Activated T-cell treated with anti-CD3 and anti-CD28 coated beads, Interleukin-2, amount 50 U/mL, for 4 hours (primary cell): Measurements from ENCODE around the gene CYB561D1. TPM values are rescaled to one million over a fixed set of nuclear protein-coding genes. Genes with fewer than 3 reads are reported as not detected.
A peak's percentile ranks its signal among the peaks of the same experiment; 100 is the strongest.

Source experiments
- ATAC-seq, 2 donors: fragments of 200-7000 bp; cut with Tn5 transposase; one replicate each; pipeline ENCODE4 v1.10.0; 2021
- DNase-seq: peaks from one replicate; pipeline ENCODE4 v3.0.0-alpha.2; 2020
- H3K27me3 Mint-ChIP-seq: one replicate; pipeline ENCODE4 v1.8.0; 2021; ENCODE audit warnings: low read depth, mixed read lengths
- H3K36me3 Mint-ChIP-seq: one replicate; pipeline ENCODE4 v1.8.0; 2022; ENCODE audit warnings: mixed read lengths; ENCODE audit not compliant: insufficient read depth
- H3K4me1 Mint-ChIP-seq: one replicate; pipeline ENCODE4 v1.8.0; 2021; ENCODE audit warnings: low read depth, mixed read lengths
- H3K4me3 Mint-ChIP-seq: one replicate; pipeline ENCODE4 v1.8.0; 2021; ENCODE audit warnings: mild to moderate bottlenecking, moderate library complexity, mixed read lengths
- H3K9me3 Mint-ChIP-seq: one replicate; pipeline ENCODE4 v1.8.0; 2021; ENCODE audit warnings: mixed read lengths
- total RNA-seq, 3 donors: library from RNA; stranded (reverse); gene quantifications; one replicate each; pipeline ENCODE4 v1.2.1, GENCODE V29; 2021

CYB561D1 gene
- total RNA-seq, 3 donors from 2014 or later: 9.0 to 11.1 (median 10.6) TPM

- no peaks in the 10 kb centered on the region for H3K27me3 Mint-ChIP-seq
- no peaks in the 10 kb centered on the region for H3K9me3 Mint-ChIP-seq
- H3K4me3 Mint-ChIP-seq: no peak overlapping the region
- DNase-seq (no peak), ATAC-seq (no peak)
- H3K36me3 Mint-ChIP-seq: peaks cover 5% of the 10 kb centered on the region
- peaks cover 94% of the 10 kb centered on the region for H3K4me1 Mint-ChIP-seq
These were observed 7.1 kb downstream of the CYB561D1 start for GRCh38 chr1:109500941-109501381.

GRCh38 chr1:109501644-109502363 lies 7.9 kb downstream of the CYB561D1 start:
- H3K4me3 Mint-ChIP-seq: peak overlapping the region; percentile 64
- DNase-seq (no peak), ATAC-seq (peak; percentile 11 to 16)
- H3K9me3 Mint-ChIP-seq: no peaks in the 10 kb centered on the region
- H3K27me3 Mint-ChIP-seq: no peaks in the 10 kb centered on the region
- H3K36me3 Mint-ChIP-seq: no peaks in the 10 kb centered on the region
- peaks cover 92% of the 10 kb centered on the region for H3K4me1 Mint-ChIP-seq

DNA sequence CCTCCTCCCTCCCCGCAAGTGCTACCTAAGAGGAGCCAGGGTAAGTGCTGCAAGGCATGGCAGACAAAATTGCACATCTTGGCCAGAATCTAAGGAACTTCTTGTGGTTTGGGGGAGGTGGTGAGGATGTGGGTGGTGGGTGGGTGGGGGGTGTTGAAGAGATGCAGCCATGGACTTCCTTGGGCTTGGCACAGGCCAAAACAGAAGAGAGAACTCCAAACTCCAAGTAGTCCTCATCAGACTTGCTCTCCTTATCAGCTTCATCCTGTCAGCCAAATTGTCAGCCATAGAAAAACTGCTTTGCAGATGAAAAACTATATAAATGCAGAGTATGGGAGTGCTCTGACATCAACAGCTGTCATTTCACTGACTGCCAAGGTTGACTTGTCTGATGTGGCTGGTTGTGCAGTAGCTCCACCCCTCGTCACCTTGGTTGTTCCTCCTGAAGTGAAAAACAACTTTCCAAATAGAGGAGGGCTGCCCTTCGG lies 8.5 kb downstream of the CYB561D1 start:
- H3K4me1 Mint-ChIP-seq: peaks cover 94% of the 10 kb centered on the region
- H3K4me3 Mint-ChIP-seq: peak overlapping the region; percentile 64
- ATAC-seq (peak; percentile 57 to 64), DNase-seq (peak; percentile 30)
- no peaks in the 10 kb centered on the region for H3K36me3 Mint-ChIP-seq
- H3K27me3 Mint-ChIP-seq: no peaks in the 10 kb centered on the region
- H3K9me3 Mint-ChIP-seq: no peaks in the 10 kb centered on the region

DNA sequence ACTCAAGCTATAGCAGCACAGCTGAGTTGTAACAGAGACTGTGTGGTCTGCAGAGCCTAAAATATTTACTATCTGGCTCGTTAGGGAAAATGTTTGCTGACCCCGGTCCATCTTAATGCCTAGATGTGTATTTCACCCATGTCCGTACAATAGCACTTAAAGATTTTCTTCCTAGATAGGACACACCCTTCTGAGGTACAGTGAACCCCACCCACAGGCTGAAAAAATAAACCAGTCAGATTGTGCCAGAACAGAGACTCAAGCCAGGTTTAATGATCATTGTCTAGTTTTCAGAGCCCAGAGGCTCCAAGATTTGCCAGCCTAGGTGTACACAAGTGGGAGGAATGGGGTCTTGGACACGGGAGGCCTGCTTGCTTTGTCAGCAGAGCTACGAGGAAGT lies 10.0 kb downstream of the CYB561D1 start:
- Mint-ChIP-seq H3K36me3 (peaks cover 6% of the 10 kb centered on the region), H3K9me3 (no peaks in the 10 kb centered on the region), H3K27me3 (no peaks in the 10 kb centered on the region), H3K4me1 (peaks cover 93% of the 10 kb centered on the region), H3K4me3 (peak overlapping the region; percentile 53)
- ATAC-seq: no peak
- DNase-seq: no peak

- peaks cover 88% of the 10 kb centered on the region for H3K4me1 Mint-ChIP-seq
- DNase-seq: no peak
- H3K9me3 Mint-ChIP-seq: no peaks in the 10 kb centered on the region
- H3K27me3 Mint-ChIP-seq: no peaks in the 10 kb centered on the region
- ATAC-seq: peak; percentile 22 to 38
- peaks cover 6% of the 10 kb centered on the region for H3K36me3 Mint-ChIP-seq
- no peak overlapping the region for H3K4me3 Mint-ChIP-seq
These were observed 11.1 kb downstream of the CYB561D1 start for GRCh38 chr1:109504974-109505373.

GRCh38 chr1:109508001-109508872 lies 14.3 kb downstream of the CYB561D1 start:
- no peak for DNase-seq
- Mint-ChIP-seq H3K4me3 (peak overlapping the region; percentile 85), H3K9me3 (no peaks in the 10 kb centered on the region), H3K4me1 (peaks cover 69% of the 10 kb centered on the region), H3K27me3 (no peaks in the 10 kb centered on the region), H3K36me3 (peaks cover 6% of the 10 kb centered on the region)
- ATAC-seq: no peak

DNA sequence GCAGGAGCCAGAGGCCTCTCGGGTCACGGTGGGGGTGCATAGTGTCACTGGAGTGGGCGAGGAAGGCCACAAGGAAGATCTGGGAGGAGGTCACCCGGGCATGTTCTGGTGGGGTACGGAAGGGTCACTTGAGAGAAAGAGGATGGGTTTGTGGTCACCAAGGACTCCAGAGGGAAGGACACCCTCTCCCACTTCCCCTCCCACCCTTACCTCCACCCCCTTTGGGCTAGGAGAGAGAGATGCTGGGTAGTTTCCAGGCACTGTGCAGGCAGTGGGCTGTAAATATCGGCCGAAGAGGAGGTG lies 14.9 kb downstream of the CYB561D1 start:
- peak in 1 of 2 donors; percentile 1 for ATAC-seq
- no peaks in the 10 kb centered on the region for H3K27me3 Mint-ChIP-seq
- peak overlapping the region; percentile 85 for H3K4me3 Mint-ChIP-seq
- peaks cover 6% of the 10 kb centered on the region for H3K36me3 Mint-ChIP-seq
- H3K4me1 Mint-ChIP-seq: peaks cover 64% of the 10 kb centered on the region
- DNase-seq: no peak
- no peaks in the 10 kb centered on the region for H3K9me3 Mint-ChIP-seq

DNA sequence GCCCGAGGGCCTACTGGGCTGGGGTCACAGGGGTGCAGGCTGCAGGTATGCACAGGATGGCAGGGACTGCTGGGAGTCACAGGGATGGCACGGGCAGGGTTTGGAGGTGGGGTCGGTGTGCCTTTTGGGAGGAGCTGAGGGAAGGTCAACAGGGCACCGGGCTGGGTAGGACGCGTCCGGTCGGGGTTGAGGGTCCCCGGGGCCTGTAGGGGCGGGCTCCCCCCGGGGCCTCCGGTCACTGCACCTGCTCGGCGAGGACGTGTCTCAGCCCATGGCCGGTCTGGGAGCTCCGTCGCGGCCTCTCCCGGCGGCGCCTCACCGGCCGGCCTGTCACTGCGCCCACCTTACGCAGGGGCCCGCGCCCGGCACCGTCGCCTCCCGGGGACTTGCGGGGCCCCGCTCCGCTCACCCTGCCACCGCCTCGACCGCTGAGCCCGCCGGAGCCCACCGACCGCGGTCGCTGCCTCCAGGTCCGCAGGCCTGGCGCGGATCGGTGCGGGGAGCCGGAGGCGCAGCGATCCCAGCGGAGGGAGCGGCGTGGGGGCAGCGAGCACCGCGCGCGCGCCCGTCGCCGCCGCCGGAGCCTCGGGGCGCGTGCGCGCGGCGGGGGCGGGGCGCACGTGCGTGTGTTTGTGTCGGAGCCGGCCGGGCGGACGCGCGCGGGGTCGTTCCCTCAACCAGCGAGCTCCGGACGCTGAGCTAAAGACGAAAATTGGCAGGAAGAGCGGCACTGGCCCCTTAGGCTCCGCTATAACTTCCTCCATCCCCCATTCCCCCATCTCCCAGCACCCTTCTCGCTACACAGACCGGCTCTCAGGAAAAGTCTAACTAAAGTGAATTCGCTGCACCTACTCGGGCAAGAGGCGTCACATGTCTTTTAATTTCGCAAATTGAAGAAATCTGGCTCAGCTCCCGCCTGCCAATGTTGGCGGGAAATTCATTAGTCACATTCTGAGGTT lies 15.6 kb downstream of the CYB561D1 start, which contains the start of gene AMIGO1:
Gene AMIGO1 (minus strand): TSS at position 552 of the 959 bp plus-strand sequence. CDS start 815 bp downstream, outside the sequence.
- H3K36me3 Mint-ChIP-seq: peaks cover 6% of the 10 kb centered on the region
- H3K9me3 Mint-ChIP-seq: no peaks in the 10 kb centered on the region
- H3K4me3 Mint-ChIP-seq: peak within 1 kb of the TSS; percentile 91
- no peaks in the 10 kb centered on the region for H3K27me3 Mint-ChIP-seq
- H3K4me1 Mint-ChIP-seq: peaks cover 59% of the 10 kb centered on the region
- ATAC-seq (peak; percentile 72 to 77), DNase-seq (peak; percentile 53)

DNA sequence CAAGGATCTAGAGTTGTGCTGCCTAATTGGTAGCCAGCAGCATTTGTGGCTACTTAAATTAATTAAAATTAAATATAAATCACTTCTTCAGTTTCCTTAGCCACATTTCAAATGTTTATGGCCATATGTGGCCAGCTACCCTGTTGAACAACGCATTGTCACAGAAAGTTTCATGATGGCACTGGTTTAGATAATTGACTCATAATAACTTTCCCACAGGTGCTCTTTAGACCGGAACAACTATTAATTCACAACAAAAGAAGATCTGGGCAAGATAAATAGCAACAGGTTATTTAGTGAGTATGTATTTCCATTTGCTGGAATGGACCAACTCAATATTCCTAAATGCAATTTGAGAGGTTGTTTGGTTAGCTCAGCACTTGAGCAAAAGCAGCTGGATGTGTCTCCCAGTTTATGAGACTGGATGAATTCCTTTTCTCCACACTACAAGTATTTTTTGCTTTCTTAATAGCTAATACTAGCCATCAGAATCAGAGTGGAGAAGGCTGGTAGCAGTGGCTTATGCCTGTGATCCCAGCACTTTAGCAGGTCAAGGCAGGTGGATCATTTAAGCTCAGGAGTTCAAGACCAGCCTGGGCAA lies 19.3 kb downstream of the CYB561D1 start:
- peaks cover 27% of the 10 kb centered on the region for H3K4me1 Mint-ChIP-seq
- peaks cover under 1% of the 10 kb centered on the region for H3K36me3 Mint-ChIP-seq
- H3K4me3 Mint-ChIP-seq: no peak overlapping the region
- H3K9me3 Mint-ChIP-seq: no peaks in the 10 kb centered on the region
- DNase-seq: no peak
- ATAC-seq: no peak
- H3K27me3 Mint-ChIP-seq: no peaks in the 10 kb centered on the region

GRCh38 chr1:109514846-109515245 lies 21.0 kb downstream of the CYB561D1 start:
- Mint-ChIP-seq H3K27me3 (no peaks in the 10 kb centered on the region), H3K9me3 (no peaks in the 10 kb centered on the region), H3K36me3 (no peaks in the 10 kb centered on the region), H3K4me3 (no peak overlapping the region), H3K4me1 (peaks cover 15% of the 10 kb centered on the region)
- no peak for ATAC-seq
- no peak for DNase-seq

DNA sequence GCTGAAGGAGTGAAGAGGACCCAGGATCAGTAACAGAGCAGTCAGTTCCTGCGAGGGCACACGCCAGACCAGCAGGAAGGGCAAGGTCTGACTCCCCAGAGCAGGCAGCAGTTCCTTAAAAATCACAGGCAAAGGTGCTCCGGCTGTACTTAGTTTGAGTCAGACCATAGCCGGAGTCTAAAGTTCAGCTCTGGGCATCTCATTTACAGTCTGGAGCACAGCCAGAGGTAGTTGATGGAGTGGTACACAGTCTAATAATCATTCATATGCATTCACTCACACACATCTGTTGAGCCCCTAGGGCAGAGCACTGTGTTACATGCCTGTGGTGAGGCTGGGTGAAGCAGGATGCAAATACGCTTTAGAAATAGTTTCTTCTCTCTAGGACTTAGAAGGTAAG lies 23.0 kb downstream of the CYB561D1 start:
- Mint-ChIP-seq H3K4me3 (no peak overlapping the region), H3K9me3 (no peaks in the 10 kb centered on the region), H3K36me3 (no peaks in the 10 kb centered on the region), H3K4me1 (no peaks in the 10 kb centered on the region), H3K27me3 (no peaks in the 10 kb centered on the region)
- no peak for ATAC-seq
- no peak for DNase-seq

GRCh38 chr1:109517337-109517736 lies 23.4 kb downstream of the CYB561D1 start:
- ATAC-seq (no peak), DNase-seq (no peak)
- Mint-ChIP-seq H3K36me3 (no peaks in the 10 kb centered on the region), H3K4me3 (no peak overlapping the region), H3K27me3 (no peaks in the 10 kb centered on the region), H3K4me1 (no peaks in the 10 kb centered on the region), H3K9me3 (no peaks in the 10 kb centered on the region)

- Mint-ChIP-seq H3K27me3 (peaks cover 3% of the 10 kb centered on the region), H3K9me3 (no peaks in the 10 kb centered on the region), H3K4me1 (no peaks in the 10 kb centered on the region), H3K36me3 (no peaks in the 10 kb centered on the region), H3K4me3 (no peak overlapping the region)
- DNase-seq (no peak), ATAC-seq (no peak)
These were observed 27.4 kb downstream of the CYB561D1 start for GRCh38 chr1:109521002-109521951.
